Cardiac muscle cell (in vitro differentiated cells and primary cell): ENCODE results near the gene CHTF8. TPM values are rescaled to one million over a fixed set of nuclear protein-coding genes. Genes with fewer than 3 reads are reported as not detected.

Experiments
- DNase-seq, 2 donors: peaks; one replicate each; pipeline versions ENCODE4 v3.0.0 to v3.0.0-alpha.2; 2010 to 2017; ENCODE audit warnings: low read depth in 1 of 2, low spot score in 1 of 2
- H3K27ac ChIP-seq: fragments of 200-600 bp; sonication (generic); 2 replicates; pipeline ENCODE4 v1.5.1; 2016
- H3K27me3 ChIP-seq: fragments of 200-600 bp; sonication (generic); 2 replicates; pipeline ENCODE4 v1.6.0; 2016; ENCODE audit warnings: control low read depth
- H3K36me3 ChIP-seq: fragments of 200-600 bp; sonication (generic); 2 replicates; pipeline ENCODE4 v1.5.1; 2016; ENCODE audit warnings: control low read depth
- H3K4me1 ChIP-seq: fragments of 200-600 bp; sonication (generic); 2 replicates; pipeline ENCODE4 v1.8.1; 2017; ENCODE audit warnings: low read depth, mild to moderate bottlenecking, mixed run types
- H3K4me3 ChIP-seq: fragments of 200-600 bp; sonication (generic); 2 replicates; pipeline ENCODE4 v1.5.1; 2016; ENCODE audit warnings: mild to moderate bottlenecking
- H3K9me3 ChIP-seq: fragments of 200-600 bp; sonication (generic); 2 replicates; pipeline ENCODE4 v1.5.1; 2017; ENCODE audit warnings: low read depth, mild to moderate bottlenecking, control low read depth
- CTCF ChIP-seq: IDR thresholded peaks from 2 replicates; pipeline ENCODE4 v1.5.1; 2012; ENCODE audit warnings: low read depth, mild to moderate bottlenecking, low read length
- polyA plus RNA-seq: library from polyadenylated mRNA; unstranded; fragments of >200 nt; fragmentation: Nextera tagmentation; extraction: Ambion mirVana; gene quantifications from 2 replicates; pipeline ENCODE4 v1.2.1, GENCODE V29; 2016
- total RNA-seq: library from RNA; depleted of rRNA; stranded (reverse); fragments of >200 nt; gene quantifications from 2 replicates; pipeline ENCODE4 v1.2.3, GENCODE V29; 2016

CHTF8 gene
- total and polyA plus RNA-seq, 2 experiments from 2014 or later, result 74.8 to 132 TPM

- Histone ChIP-seq H3K36me3 (peaks cover 12% of the 10 kb centered on the region), H3K27ac (no peak overlapping the region), H3K4me3 (no peak overlapping the region), H3K4me1 (no peaks in the 10 kb centered on the region), H3K27me3 (no peaks in the 10 kb centered on the region), H3K9me3 (no peaks in the 10 kb centered on the region)
- peak; percentile 72 to 82 for DNase-seq
- peak; percentile 61 for TF ChIP-seq CTCF
Observed at GRCh38 chr16:69123910-69124309, 8.5 kb downstream of the CHTF8 start.

- DNase-seq, result no peak
- peaks cover 12% of the 10 kb centered on the region for H3K36me3 ChIP-seq
- no peak overlapping the region for H3K4me3 ChIP-seq
- H3K4me1 ChIP-seq, result no peaks in the 10 kb centered on the region
- TF ChIP-seq CTCF, result no peak
- H3K27me3 ChIP-seq, result no peaks in the 10 kb centered on the region
- no peaks in the 10 kb centered on the region for H3K9me3 ChIP-seq
- H3K27ac ChIP-seq, result no peak overlapping the region
Observed at GRCh38 chr16:69120096-69120664, 12.2 kb downstream of the CHTF8 start.

GRCh38 chr16:69119536-69119935 lies 12.9 kb downstream of the CHTF8 start:
- no peaks in the 10 kb centered on the region for H3K4me1 ChIP-seq
- no peak for TF ChIP-seq CTCF
- no peaks in the 10 kb centered on the region for H3K9me3 ChIP-seq
- no peak for DNase-seq
- H3K4me3 ChIP-seq, result no peak overlapping the region
- H3K27me3 ChIP-seq, result no peaks in the 10 kb centered on the region
- H3K27ac ChIP-seq, result no peak overlapping the region
- H3K36me3 ChIP-seq, result peaks cover 12% of the 10 kb centered on the region

GRCh38 chr16:69118994-69119393 lies 13.4 kb downstream of the CHTF8 start:
- Histone ChIP-seq H3K9me3 (no peaks in the 10 kb centered on the region), H3K4me1 (no peaks in the 10 kb centered on the region), H3K4me3 (no peak overlapping the region), H3K27ac (no peak overlapping the region), H3K27me3 (no peaks in the 10 kb centered on the region), H3K36me3 (peaks cover 12% of the 10 kb centered on the region)
- no peak for DNase-seq
- TF ChIP-seq CTCF, result no peak

- no peaks in the 10 kb centered on the region for H3K27me3 ChIP-seq
- no peak overlapping the region for H3K27ac ChIP-seq
- DNase-seq, result no peak
- H3K4me1 ChIP-seq, result no peaks in the 10 kb centered on the region
- H3K9me3 ChIP-seq, result no peaks in the 10 kb centered on the region
- TF ChIP-seq CTCF, result no peak
- peaks cover 12% of the 10 kb centered on the region for H3K36me3 ChIP-seq
- no peak overlapping the region for H3K4me3 ChIP-seq
Observed at GRCh38 chr16:69118468-69118867, 13.9 kb downstream of the CHTF8 start.
